ENCODE measurements around the gene ABHD17A.

ABHD17A gene

DNA sequence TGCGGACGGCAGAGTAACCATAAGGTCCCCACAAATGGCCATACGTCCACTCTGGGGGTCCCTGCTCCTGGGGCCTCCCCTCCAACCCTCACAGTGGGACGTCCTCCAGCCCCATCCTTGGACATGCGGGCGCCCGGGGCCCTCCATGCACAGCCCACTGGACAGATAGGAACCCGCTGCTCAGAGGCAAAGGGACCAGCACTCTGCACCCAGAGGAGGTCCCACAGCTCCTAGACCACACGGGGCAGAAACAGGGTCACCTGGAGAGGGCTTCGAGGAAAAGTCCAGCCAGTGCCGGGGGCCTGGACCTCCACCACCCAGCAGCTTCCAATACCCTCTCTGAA is 48.1 kb downstream of the ABHD17A start:
- TF ChIP-seq, protein P1, sequence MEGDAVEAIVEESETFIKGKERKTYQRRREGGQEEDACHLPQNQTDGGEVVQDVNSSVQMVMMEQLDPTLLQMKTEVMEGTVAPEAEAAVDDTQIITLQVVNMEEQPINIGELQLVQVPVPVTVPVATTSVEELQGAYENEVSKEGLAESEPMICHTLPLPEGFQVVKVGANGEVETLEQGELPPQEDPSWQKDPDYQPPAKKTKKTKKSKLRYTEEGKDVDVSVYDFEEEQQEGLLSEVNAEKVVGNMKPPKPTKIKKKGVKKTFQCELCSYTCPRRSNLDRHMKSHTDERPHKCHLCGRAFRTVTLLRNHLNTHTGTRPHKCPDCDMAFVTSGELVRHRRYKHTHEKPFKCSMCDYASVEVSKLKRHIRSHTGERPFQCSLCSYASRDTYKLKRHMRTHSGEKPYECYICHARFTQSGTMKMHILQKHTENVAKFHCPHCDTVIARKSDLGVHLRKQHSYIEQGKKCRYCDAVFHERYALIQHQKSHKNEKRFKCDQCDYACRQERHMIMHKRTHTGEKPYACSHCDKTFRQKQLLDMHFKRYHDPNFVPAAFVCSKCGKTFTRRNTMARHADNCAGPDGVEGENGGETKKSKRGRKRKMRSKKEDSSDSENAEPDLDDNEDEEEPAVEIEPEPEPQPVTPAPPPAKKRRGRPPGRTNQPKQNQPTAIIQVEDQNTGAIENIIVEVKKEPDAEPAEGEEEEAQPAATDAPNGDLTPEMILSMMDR (IDR thresholded peaks at IDR 0.05; ENCODE audit: low read depth, low read length, missing control alignments) = no peak
- no peak overlapping the region for H3K4me3 ChIP-seq (replicated peaks; ENCODE audit: low read depth, low read length)

DNA sequence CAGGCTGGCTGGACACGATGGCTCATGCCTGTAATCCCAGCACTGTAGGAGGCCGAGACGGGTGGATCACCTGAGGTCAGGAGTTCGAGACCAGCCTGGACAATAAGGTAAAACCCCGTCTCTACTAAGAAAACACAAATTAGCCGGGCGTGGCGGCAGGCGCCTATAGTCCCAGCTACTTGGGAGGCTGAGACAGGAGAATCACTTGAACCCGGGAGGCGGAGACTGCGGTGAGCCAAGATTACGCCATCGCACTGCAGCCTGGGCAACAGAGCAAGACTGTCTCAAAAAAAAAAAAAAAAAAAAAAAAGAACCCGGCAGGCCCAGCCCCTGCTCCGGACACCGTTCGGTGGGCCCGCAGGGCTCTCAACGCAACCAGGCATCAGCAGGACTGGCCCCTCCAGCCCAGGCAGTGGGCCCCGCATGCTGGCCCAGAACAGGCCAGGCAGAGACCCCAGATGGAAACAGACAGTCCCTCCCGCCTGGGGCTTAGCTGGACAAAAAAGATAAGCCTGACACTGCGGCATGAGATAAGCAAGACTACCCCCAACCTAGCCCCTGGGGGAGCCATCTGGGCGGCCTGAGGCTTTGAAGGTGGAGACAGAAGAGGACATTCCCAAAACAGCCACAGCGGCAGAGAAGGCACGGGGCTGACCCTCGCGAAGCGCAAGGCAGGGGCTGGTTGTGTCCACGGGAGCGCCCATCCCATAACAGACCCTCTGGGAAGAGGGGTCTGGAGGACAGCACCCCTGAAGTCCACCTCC is 48.7 kb downstream of the ABHD17A start:
- no peak overlapping the region for H3K4me3 ChIP-seq (replicated peaks; ENCODE audit: low read depth, low read length)
- no peak for DNase-seq (ENCODE audit: extremely low read depth, low read depth)
- TF ChIP-seq, protein P1 (IDR thresholded peaks at IDR 0.05; ENCODE audit: low read depth, low read length, missing control alignments) = no peak

More for the DNA sequence above, 48.1 kb downstream of the ABHD17A start:
- no peak for DNase-seq (ENCODE audit: extremely low read depth, low read depth)

DNA sequence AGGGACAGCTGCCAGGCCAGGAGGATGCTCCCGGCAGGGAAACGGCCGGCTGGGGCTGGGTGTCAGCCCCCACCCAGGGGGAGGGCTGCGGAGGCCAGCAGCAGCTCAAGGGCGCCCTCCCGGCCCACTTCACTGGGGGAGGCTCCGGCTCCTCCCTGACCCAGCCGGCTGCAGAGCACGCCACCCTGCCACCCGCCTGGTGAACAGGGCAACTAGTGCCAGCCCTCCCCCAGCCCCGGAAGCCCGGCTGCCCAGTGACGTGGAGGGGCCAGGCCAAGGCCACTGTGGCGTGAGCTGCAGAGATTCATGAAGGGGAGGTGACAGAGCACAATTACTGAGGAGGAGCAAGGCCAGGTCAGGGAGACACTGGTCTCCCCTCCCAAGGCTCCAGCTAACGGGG is 51.8 kb downstream of the ABHD17A start:
- DNase-seq (ENCODE audit: extremely low read depth, low read depth) = no peak
- TF ChIP-seq, protein P1 (IDR thresholded peaks at IDR 0.05; ENCODE audit: low read depth, low read length, missing control alignments) = no peak
- no peak overlapping the region for H3K4me3 ChIP-seq (replicated peaks; ENCODE audit: low read depth, low read length)

DNA sequence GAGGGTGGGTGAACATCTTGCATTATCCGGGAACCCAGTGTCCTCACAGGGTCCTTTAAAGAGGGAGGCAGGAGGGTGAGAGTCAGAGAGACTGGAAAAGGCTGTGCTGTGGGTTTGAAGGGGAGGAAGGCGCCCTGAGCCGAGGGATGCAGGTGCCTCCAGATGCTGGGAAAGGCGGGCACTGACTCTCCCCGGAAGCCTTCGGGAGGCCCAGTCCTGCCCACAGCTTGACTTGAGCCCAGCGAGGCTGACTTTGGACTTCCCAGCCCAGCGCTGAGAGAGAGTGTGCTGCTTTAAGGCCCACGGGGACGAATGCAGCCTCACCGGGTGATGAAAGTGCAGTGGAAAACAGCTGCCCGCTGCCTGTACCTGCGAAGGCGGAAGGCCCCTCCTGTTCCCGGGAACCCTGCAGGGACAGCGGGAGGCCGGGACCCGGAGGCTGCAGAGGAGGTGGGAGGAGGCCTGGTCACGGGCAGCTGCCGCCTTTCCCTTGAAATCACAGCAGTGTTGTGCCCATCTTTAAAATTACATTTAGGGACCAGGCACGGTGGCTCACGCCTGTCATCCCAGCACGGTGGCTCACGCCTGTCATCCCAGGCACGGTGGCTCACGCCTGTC is 53.1 kb downstream of the ABHD17A start:
- DNase-seq (ENCODE audit: extremely low read depth, low read depth) = no peak
- H3K4me3 ChIP-seq (replicated peaks; ENCODE audit: low read depth, low read length) = no peak overlapping the region
- TF ChIP-seq, protein P1 (IDR thresholded peaks at IDR 0.05; ENCODE audit: low read depth, low read length, missing control alignments) = no peak

DNA sequence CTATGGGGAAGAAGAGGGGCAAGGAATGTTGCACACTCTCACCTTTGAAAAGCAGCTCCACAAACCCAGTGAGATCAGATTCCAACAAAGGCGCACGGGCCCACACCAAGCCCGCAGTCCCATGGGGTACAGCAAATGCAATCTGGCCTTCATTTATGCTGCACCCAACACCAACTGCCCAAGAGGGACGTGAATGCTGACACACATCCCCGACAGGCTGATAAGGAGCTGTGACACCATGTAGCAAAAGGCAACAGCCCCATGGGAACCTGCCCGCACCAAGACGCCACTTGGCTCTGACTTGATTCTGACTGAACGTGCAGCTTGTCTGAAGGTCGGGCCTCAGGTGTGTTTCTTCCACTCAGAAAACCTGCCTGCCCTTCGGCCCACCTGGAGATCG is 54.3 kb downstream of the ABHD17A start:
- DNase-seq (ENCODE audit: extremely low read depth, low read depth) = no peak
- H3K4me3 ChIP-seq (replicated peaks; ENCODE audit: low read depth, low read length) = no peak overlapping the region
- TF ChIP-seq, protein P1 (IDR thresholded peaks at IDR 0.05; ENCODE audit: low read depth, low read length, missing control alignments) = no peak

DNA sequence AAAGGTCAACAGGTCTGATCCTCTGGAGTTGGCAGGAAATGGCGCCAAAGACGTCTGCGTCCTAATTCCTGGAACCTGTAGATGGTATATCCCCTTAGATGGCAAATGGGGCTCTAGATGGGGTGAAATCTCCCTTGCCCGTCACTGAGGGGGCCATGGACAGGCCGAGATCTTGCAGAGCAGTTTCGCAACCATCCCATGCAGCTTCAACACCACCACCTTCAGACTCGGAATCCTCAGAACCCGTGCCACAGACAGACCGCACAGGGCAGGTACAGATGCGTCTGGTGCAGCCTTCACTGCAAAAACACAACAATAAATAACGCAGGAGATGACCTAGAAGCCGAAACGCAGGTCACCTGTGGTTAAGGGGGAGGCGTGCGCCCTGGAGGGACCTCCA is 54.7 kb downstream of the ABHD17A start:
- H3K4me3 ChIP-seq (replicated peaks; ENCODE audit: low read depth, low read length) = no peak overlapping the region
- no peak for DNase-seq (ENCODE audit: extremely low read depth, low read depth)
- TF ChIP-seq, protein P1 (IDR thresholded peaks at IDR 0.05; ENCODE audit: low read depth, low read length, missing control alignments) = no peak
